Fibroblast of the aortic adventitia (primary cell): ENCODE data around the gene GPC6. TPM values are rescaled to one million over a fixed set of nuclear protein-coding genes. Genes with fewer than 3 reads are reported as not detected.

Experiments
- DNase-seq: peaks from one replicate; pipeline ENCODE4 v3.0.0-alpha.2; 2010; ENCODE audit warnings: low read depth
- H3K4me3 ChIP-seq: 2 replicates; pipeline ENCODE4 v1.5.1; 2011; ENCODE audit warnings: low read depth, mild to moderate bottlenecking, control low read depth, low read length, moderate library complexity
- CTCF ChIP-seq: IDR thresholded peaks from 2 replicates; pipeline ENCODE4 v1.5.1; 2011; ENCODE audit warnings: mild to moderate bottlenecking, low read length, control low read depth, inconsistent platforms; ENCODE audit not compliant: insufficient read depth
- total RNA-seq: library from RNA; depleted of rRNA; stranded (reverse); fragments of >200 nt; gene quantifications from 2 replicates; pipeline ENCODE4 v1.2.3, GENCODE V29; 2012; ENCODE audit warnings: low replicate concordance

Gene GPC6
- total RNA-seq, 1 donor: 92.6 TPM

GRCh38 chr13:93561576-93562225 is 335.1 kb downstream of the GPC6 start:
- no peak for TF ChIP-seq CTCF
- H3K4me3 ChIP-seq: no peak overlapping the region
- DNase-seq: no peak

DNA sequence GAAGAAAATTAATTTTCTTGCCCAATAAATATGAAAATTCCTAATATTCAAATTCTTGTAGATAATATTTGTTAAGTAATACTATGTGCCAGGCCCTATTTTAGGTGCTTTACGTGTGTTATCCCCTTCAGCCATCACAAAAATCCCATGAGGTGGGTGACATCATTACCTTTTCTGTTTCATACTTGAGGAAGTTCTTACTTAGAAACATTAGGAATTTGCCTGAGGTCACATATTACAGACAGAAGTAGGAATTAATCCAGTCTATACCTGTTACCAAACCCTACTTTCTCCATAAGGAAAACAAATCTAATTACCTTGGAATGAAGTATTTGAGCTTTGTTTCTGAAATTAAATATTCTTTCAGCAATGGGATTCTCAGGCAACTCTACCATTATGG is 336.1 kb downstream of the GPC6 start:
- DNase-seq: no peak

DNA sequence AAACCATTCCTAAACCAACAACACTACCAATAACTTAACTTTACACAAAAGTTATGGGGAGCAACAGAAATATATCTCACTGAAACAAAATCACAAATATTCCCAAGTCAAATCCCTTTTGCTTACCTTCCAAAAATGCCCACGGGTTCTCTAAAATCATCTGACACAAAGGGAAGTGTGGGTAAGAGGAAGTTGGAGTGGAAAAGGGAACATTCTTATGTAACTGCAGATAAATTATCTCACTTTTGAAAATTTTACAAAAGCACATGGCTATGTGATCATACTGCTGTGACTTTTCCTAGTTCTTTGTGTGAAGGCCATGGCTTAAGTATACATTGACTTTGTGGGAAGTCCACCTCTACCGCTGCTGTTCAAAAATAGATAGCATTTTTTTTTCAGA is 350.5 kb downstream of the GPC6 start:
- no peak overlapping the region for H3K4me3 ChIP-seq
- no peak for DNase-seq
- TF ChIP-seq CTCF: no peak

More for the DNA sequence above, 336.1 kb downstream of the GPC6 start:
- H3K4me3 ChIP-seq: no peak overlapping the region
- no peak for TF ChIP-seq CTCF

DNA sequence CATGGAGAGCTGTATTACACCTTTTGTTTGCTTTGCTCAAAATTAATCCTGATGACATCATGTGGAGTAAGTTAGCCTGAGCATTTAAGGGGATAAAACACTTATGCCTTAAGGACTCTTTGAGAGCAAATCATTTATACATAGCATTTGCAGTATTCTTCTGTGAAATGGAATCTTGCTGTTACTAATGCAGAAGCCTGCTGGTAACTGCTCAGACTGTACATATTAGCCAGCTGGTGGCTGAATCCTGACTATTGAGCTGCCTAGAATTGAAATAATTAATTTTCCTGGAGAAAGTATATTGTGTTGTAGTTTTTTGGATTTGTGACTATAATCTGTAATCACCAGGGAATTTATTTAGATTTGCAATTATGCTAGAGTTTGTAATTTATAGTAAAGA is 363.2 kb downstream of the GPC6 start:
- no peak overlapping the region for H3K4me3 ChIP-seq
- no peak for TF ChIP-seq CTCF
- DNase-seq: no peak

DNA sequence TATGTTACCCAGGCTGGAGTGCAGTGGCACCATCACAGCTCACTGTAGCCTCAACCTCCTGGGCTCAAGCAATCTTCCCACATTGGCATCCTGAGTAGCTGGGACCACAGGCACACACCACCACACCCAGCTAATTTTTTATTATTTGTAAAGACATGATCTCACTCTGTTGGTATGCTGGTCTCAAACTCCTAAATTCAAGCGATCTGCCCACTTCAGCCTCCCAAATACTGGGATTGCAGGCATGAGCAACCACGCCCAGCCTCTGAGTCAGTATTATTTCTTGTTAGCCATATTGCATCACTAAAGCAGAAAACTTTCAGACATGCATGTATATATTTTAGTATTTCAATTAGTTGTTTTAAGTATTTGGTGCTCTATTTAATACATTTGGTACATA is 376.4 kb downstream of the GPC6 start:
- TF ChIP-seq CTCF: no peak
- DNase-seq: peak; percentile 96
- no peak overlapping the region for H3K4me3 ChIP-seq

GRCh38 chr13:93614776-93615175 is 388.2 kb downstream of the GPC6 start:
- DNase-seq: no peak
- TF ChIP-seq CTCF: no peak
- no peak overlapping the region for H3K4me3 ChIP-seq
